ENCODE results near the gene GAST.
A peak's percentile ranks its signal among the peaks of the same experiment; 100 is the strongest.
"Not testable (repeated sequence)": the region's sequence is repeated elsewhere in the genome, so short reads cannot be mapped to it uniquely, and the experiment has no call there.

Gene GAST

GRCh38 chr17:41711669-41712400, at the start of gene GAST:
GAST (plus strand) TSS chr17:41712331; CDS start chr17:41715437, 3,106 bp downstream.
- DNase-seq: no peak

- DNase-seq: no peak
Measured at GRCh38 chr17:41663451-41664171, 48.5 kb upstream of the GAST start.

GRCh38 chr17:41664172-41664457, 48.0 kb upstream of the GAST start:
- DNase-seq: no peak

- DNase-seq: no peak
Measured at GRCh38 chr17:41664587-41665565, 47.3 kb upstream of the GAST start.

GRCh38 chr17:41665566-41666236, 46.4 kb upstream of the GAST start:
- DNase-seq: peak; percentile 92

- peak; percentile 74 for DNase-seq
Measured at GRCh38 chr17:41666237-41666641, 45.9 kb upstream of the GAST start.

- DNase-seq: peak; percentile 92
Measured at GRCh38 chr17:41666708-41667279, 45.3 kb upstream of the GAST start.

GRCh38 chr17:41667280-41668041, 44.7 kb upstream of the GAST start:
- no peak for DNase-seq

GRCh38 chr17:41672153-41672552, 40.0 kb upstream of the GAST start:
- DNase-seq: no peak

- not testable (repeated sequence) for DNase-seq
Measured at GRCh38 chr17:41675157-41676057, 36.7 kb upstream of the GAST start.

GRCh38 chr17:41676058-41676419, 36.1 kb upstream of the GAST start:
- no peak for DNase-seq

- peak; percentile 48 for DNase-seq
Measured at GRCh38 chr17:41678411-41678906, 33.7 kb upstream of the GAST start.

- DNase-seq: peak; percentile 93
Measured at GRCh38 chr17:41678907-41679739, 33.0 kb upstream of the GAST start.

- no peak for DNase-seq
Measured at GRCh38 chr17:41679740-41680425, 32.2 kb upstream of the GAST start.

- DNase-seq: no peak
Measured at GRCh38 chr17:41680426-41681040, 31.6 kb upstream of the GAST start.

GRCh38 chr17:41681776-41682175, 30.4 kb upstream of the GAST start:
- DNase-seq: no peak

GRCh38 chr17:41682631-41683030, 29.5 kb upstream of the GAST start:
- no peak for DNase-seq

- DNase-seq: no peak
Measured at GRCh38 chr17:41683441-41684007, 28.6 kb upstream of the GAST start.

Measured in activated CD4-positive, alpha-beta T cell treated with anti-CD3 and anti-CD28 coated beads, Interleukin-2, amount 50 U/mL, for 16 hours (primary cell).